Activated T-helper 1 cell treated with Interleukin-2 at 50 U/mL for 16 hours (primary cell): ENCODE data around the gene HSFX3.
"Not testable (repeated sequence)": the region's sequence is repeated elsewhere in the genome, so short reads cannot be mapped to it uniquely, and the experiment has no call there.

Source experiments
- DNase-seq: peaks from one replicate; pipeline ENCODE4 v3.0.0-alpha.2; 2020; ENCODE audit warnings: low read depth

Gene HSFX3

DNA sequence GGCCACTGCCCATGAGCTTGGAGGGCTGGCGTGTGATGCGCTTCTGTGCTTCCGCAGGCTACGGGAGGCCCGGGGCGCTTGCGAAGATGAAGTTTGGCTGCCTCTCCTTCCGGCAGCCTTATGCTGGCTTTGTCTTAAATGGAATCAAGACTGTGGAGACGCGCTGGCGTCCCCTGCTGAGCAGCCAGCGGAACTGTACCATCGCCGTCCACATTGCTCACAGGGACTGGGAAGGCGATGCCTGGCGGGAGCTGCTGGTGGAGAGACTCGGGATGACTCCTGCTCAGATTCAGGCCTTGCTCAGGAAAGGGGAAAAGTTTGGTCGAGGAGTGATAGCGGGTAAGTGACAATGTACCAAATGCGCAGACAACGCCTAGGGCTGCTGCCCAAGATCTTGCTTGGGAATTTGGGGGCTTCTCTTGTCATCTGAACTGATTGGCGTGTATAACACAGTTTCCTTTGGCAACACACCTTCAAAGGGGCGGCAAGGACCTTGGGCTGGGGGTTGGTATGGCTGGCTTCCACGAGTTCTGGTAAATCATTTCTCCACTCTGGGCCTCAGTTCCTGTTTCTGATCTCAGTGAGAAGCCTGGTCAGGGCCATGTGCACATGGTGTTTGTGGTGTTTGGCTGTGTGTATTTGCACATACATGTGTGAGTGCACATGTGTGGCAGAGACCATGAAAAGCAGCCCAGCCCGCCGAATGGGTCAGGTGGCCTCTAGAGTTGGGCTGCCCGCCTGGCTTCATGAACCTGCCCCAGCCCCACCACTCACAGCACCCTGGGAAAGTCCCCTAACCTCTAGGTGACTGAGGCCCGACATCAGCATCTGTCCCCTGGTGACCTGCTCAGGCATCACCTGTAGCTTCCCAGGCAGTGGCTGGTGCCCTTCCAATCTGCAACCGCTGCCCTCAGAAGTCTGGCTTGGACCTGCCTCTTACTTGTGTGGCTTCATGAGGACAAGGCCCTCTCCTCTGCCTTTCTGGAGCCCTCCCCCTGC is 3.9 kb downstream of the HSFX3 start:
- DNase-seq, result not testable (repeated sequence)

DNA sequence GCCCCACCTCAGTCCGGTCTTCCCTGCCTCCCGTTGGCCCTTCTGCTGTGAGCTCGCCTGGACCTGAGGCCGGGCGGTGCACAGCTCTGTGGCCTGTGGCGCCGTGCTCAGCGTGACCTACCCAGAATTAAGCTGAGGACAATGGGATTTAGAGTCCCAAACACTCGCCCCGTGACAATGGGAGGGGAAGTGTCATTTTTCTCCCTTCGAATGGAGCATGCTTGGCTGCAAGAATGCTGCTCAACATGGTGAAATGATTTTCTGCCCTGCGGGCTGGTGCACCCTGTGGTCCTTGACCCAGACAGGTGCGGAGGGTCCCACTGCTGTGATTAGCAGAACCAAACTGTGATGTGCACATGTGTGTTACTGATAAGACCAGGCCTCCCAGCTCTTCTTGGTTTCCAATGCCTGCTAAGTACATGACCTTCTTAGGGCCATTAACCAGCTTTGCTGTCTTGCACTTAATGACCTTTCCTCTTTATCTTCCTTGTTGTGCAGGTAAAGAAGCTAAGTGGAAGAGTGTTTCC is 8.1 kb downstream of the HSFX3 start:
- no peak for DNase-seq

- peak; percentile 80 for DNase-seq
These were observed 8.9 kb downstream of the HSFX3 start, which contains the start of gene EOLA1 for GRCh38 chrX:149540621-149541520. Gene EOLA1, plus strand, starts transcription at chrX:149541012. Its CDS starts 4,619 bp downstream, at chrX:149545631.

DNA sequence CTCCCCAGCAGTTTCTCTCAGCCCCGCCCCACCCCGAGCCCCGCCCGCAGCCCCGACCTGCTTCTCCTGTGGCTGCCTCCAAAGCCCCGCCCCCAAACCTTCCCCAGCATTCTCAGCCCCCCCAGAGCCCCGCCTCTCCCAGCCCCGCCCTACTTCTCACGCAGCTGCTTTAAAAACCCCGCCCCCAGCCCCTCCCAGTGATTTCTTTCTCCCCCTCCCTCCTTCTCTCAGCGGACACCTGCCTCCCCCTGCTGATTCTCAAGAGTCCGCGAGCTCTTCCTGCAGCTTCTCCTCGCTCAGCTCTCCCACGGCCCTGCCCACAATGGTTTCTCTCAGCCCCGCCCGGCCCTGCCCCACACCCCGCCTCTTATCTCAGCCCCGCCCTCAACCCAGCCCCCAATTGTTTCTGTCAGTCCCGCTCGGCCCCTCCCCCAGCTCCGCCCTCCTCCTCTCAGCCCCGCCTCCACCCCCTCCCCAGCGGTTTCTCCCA is 9.5 kb downstream of the HSFX3 start:
- DNase-seq, result peak; percentile 78

- peak; percentile 71 for DNase-seq
These were observed 10.2 kb downstream of the HSFX3 start for GRCh38 chrX:149539283-149540130.

GRCh38 chrX:149537474-149537873 is 12.2 kb downstream of the HSFX3 start:
- DNase-seq, result not testable (repeated sequence)

GRCh38 chrX:149534926-149535602 is 14.7 kb downstream of the HSFX3 start:
- DNase-seq, result not testable (repeated sequence)

GRCh38 chrX:149533999-149534398 is 15.7 kb downstream of the HSFX3 start:
- DNase-seq, result not testable (repeated sequence)

- DNase-seq, result not testable (repeated sequence)
These were observed 16.9 kb downstream of the HSFX3 start for GRCh38 chrX:149532868-149533267.

DNA sequence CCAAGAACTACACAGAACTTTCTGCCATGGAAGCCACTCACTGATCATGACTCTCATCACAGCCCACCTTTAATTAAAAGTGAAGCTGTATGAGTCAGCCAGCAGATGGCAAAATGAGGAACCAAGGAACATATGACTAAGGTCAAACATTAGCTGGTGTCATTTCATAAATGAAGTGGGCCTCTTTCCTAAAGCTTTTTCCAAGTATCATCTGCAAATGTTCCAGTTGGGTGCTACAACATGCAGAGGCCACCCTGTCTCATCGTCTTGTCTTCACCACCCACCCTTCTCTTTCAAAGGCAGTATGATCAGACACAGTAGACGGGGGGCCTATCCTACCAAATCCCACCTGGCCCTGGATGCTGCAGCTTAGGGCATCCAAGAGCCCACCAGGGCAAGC is 18.1 kb downstream of the HSFX3 start:
- DNase-seq, result no peak

GRCh38 chrX:149528381-149528780 is 21.3 kb downstream of the HSFX3 start:
- no peak for DNase-seq

DNA sequence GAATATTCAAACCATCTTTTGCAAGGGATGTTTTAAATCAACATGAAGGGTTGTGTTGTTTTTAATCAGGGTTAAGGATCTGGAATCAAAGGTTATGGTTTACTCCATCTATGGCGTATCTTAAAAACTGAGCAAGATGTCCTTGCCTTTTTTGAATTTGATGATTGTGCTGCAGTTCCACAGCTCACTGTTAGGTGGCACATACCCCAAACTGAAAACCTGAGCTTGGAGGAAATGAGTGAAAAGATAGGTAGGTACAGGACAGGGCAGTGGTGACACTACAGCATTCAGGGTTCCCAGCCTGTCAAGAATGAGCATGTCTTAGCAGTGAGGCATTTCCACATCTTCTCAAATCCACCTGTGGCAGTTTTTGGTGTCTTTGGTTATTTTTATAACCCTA is 22.0 kb downstream of the HSFX3 start:
- no peak for DNase-seq

DNA sequence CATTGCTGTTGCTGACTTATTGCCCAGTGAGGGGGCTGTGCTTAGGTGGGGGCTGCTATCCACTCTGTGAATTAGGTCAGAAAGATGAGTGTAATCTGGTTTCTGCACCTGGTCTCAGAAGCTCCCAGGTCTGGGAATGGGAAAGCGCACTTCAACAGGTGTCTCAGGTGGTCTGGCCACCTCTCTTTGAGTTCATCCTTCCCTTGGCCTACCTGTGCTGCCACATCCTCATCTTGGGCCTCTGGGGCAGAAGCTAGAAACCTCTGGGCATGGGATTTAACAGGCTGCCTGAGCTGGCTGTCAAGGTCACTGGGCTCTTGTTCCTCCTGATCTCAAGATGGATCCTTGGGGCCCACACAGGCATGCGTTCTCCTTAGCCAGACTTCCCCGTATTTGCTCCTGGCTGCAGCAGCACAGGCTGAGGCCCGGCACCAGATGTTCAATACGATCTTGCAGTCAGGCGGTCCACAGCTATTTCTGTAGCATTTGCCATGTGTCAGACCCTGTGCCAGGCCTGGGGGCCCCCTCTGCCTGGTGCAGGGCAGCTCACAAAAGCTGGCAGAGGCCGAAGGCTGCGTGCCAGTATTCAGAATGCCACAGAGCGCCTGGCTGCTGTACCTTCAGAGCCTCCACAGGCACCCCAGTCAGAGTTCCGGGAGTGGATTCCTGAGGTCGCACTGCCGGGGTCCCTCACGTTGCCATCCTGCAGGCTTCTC is 23.2 kb downstream of the HSFX3 start:
- not testable (repeated sequence) for DNase-seq

DNA sequence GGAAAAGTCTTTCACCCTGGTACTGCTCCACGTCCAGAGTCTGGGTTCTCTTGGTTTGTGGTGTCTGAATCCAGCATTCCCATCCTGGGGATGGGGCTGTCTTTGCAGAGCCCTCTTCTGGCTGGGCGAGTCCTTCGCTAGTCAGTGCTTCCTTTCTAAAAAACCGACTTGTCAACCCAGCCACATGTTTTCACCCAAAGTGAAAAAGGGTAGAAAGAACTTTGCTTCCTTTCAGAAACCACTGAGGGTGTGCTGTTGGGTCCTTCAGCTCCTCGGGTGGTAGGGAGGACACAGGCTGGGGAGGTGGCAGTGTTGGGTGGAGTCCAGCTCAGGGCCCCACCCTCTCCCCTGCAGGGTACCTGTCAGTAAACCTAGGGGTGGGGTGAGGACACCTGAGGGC is 23.8 kb downstream of the HSFX3 start:
- DNase-seq, result not testable (repeated sequence)

GRCh38 chrX:149525389-149525788 is 24.3 kb downstream of the HSFX3 start:
- DNase-seq, result peak; percentile 52

GRCh38 chrX:149522916-149523315 is 26.8 kb downstream of the HSFX3 start:
- DNase-seq, result no peak

DNA sequence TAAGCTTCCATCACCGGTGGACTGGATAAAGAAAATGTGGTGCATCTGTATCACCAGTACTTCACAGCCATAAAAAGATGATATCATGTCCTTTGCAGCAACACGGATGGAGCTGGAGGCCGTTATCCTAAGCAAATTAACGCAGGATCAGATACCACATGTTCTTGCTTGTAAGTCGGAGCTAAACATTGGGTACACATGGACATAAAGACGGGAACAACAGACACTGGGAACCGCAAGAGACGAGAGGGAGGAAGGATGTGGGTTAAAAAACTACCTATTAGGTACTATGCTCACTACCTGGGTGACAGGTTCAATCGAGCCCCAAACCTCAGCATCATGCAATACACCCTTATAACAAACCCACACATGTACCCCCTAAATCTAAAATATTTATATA is 28.3 kb downstream of the HSFX3 start:
- DNase-seq, result no peak

GRCh38 chrX:149520636-149521277 is 29.0 kb downstream of the HSFX3 start:
- DNase-seq, result not testable (repeated sequence)

GRCh38 chrX:149518236-149518635 is 31.5 kb downstream of the HSFX3 start:
- no peak for DNase-seq
